Myocyte (in vitro differentiated cells): Measurements from ENCODE around the gene CCM2. TPM values are rescaled to one million over a fixed set of nuclear protein-coding genes. Genes with fewer than 3 reads are reported as not detected.

Source experiments
- DNase-seq: peaks from one replicate; pipeline ENCODE4 v3.0.0-alpha.2; 2012; ENCODE audit warnings: low read depth
- total RNA-seq: library from RNA; depleted of rRNA; stranded (reverse); fragments of >200 nt; gene quantifications from 2 replicates; pipeline ENCODE4 v1.2.3, GENCODE V29; 2014

The CCM2 gene
- total RNA-seq, 1 donor from 2014 or later: 113 TPM

GRCh38 chr7:45078125-45078681 is 78.2 kb downstream of the CCM2 start:
- no peak for DNase-seq

DNA sequence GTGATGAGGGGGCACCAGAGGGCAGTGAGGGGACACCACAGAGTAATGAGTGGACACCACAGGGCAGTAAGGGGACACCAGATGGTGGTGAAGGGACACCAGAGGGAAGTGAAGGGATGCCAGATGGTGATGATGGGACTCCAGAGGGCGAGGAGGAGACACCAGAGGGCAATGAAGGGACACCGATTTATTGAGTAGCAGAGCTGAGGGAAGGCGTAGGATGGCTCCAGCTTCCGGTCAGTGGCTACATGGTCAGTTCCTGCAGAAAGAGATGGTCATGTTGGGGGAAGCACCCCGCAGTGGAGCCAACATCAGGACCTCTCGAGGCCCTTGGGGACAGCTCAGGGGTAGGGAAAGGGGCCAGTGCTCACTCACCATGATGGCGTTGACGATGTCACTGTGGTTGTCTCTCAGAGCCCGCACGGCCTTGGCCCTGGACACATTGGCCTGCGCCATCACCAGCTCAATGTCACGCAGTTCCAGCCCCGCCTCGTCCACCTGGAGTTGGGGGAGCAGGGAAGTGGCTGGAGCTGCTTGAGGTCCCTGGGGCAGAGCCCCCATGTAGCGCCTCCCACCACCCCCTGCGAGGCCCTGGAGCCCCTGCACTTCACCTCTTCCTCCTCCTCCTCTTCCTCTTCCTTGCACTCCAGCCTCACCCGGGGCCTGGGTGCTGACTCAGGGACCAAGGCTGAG is 80.4 kb downstream of the CCM2 start:
- no peak for DNase-seq

DNA sequence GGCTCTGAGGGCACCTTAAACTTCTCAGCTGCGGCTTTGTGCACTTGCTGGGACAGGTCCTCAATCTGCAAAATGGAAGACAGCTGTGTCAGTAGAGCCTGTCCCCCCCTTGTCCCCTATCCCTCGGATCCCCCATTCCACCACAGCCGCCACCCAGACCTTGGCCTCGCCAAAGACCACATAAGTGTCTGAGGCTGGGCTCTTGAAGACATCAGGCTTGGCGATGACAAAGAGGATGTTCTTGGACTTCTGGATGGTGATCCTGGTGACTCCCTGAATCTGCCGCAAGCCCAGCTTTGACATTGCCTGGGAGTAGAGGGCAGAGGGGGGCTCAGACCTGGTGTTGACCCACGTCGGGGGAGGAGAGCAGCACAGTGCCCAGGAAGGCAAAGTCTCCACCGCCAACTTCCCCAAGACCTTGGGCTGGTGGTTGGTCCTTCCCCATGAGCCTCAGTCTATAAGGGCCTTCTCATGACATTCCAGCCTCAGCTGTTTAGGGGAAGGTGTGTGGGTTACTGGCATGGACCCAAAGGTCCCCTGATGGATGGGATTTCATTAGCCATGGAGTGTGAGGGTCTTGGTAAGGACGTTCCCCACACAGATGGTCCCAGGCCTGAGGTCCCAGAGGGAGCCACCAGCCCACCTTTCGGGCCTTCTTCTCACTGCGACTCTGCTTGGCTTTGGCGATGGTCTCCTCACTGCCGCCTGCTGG is 81.1 kb downstream of the CCM2 start:
- no peak for DNase-seq

DNA sequence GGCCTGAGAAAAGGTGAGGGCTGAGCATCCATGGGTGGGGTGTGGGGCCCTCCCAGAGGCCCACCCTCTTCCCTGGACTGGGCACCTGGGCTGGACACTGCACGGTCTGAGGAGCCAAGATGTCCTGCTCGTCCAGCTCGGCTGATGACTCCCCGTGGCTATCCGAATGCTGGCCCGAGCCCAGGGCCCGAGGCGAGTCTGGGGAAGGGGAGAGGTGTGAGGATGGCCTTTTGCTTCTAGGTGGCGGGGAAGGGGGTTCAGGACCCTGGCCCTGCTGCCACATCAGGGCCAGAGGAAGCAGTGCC is 81.6 kb downstream of the CCM2 start:
- DNase-seq: no peak

DNA sequence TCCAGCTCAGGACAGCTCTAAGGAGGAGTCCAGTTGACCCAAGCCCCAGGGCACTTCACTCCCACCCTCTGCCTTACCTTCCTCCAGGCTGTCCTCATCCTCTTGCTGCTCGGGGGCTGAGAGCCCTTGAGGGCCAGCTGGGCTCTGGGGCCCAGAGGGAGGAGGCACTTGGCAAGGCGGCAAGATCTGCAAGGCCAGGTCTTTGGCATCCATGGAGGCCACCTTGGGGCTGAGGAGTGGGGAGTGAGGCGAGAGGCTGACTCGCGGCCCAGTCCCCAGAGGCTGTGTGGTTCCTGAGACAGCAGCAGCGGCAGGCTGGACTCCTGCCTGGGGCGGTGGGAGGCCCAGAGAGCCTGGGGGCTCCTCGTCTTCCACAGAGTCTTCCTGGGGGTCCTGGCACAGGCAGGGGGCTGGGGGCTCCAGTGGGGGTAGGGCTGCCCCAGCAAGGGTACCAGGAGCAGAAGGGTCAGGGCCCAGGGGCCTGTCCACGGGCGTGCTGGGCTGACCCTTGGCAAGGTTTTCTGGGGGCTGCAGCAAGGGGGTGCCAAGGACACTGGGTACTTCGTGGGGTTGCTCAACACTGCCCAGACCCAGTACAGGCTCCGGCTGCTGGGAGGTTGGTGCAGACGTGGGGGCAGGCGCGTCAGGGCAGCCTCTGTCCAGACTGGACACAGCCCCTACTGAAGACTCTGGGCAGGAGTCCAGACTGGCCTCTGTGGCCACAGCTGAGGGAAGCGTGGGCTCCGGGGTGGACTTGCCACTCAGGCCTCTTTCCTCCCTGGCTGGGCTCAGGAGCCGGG is 82.2 kb downstream of the CCM2 start:
- DNase-seq: peak; percentile 95

DNA sequence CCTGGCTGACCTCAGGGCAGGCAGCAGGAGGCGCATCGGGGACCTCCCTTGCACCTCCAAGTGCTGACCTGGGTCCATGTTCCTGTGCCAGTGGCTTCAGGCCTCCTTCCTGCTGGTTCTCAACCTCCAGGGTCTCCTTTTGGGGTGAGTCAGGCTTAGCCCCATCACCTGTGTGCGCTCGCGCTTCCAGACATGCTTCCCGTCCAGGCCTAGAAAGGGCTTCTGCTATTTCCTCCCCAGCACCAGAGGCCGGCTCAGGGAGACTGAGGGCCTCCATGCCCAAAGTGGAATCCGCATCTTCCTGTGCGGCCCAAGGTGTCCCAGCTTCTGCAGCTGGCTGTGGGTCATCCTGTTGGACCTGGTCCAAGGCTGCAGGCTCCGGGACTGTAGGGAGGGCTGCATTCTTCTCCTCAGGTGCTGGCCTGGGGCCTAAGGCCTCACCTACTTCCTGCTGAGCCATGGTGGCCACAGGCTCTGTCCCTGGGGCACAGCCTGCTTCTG is 82.9 kb downstream of the CCM2 start:
- DNase-seq: no peak

DNA sequence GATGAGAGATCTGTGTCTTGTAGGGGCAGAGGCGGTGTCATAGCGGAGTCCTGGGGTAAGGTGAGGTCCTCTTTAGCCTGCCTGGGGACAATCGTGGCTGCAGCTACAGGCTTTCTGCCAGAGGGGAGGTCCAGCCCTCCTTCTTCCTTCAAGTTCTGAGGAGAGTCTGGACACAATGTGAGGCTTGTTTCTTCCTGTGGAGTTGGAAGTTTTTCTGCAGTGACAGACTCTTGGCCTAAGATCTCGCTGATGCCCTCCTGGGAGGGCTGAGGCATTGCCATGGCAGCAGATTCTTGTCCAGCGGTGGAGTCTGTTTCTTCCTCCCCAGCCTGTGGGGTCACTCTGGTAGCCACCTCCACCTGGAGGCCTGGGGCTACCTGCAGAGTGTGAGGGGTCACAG is 84.3 kb downstream of the CCM2 start:
- no peak for DNase-seq

- DNase-seq: no peak
These were observed 85.1 kb downstream of the CCM2 start for GRCh38 chr7:45084901-45085618.

GRCh38 chr7:45085619-45086200 is 85.7 kb downstream of the CCM2 start:
- DNase-seq: no peak

- no peak for DNase-seq
These were observed 86.5 kb downstream of the CCM2 start for GRCh38 chr7:45086331-45087065.

- DNase-seq: no peak
These were observed 87.5 kb downstream of the CCM2 start for GRCh38 chr7:45087301-45088145.

DNA sequence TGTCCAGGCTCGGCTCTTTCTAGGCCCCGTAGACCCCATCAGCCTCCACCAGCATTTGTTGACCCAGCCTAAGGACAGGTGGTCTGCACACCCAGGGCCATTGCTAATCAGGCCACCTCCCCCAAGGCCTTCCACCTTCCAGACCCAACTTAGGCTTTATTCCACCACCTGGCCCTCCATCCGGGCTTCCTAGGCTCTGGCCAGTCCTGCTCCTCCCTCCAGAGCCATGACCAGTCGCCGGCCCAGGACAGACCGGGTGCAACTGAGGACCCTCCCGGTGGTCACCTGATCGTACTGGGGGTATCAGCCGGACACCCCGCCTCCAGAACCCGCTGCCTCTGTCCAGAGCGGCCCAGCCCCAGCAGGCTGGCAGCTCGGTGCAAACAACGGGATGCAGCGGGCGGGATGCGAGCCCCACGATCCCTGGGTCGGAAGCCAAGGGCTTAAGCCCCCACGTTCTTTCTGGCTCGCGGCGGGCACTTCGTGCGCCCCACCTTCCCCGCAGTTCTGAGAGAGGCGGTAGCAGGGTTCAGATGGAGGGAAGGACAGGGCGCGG is 88.2 kb downstream of the CCM2 start:
- DNase-seq: no peak

DNA sequence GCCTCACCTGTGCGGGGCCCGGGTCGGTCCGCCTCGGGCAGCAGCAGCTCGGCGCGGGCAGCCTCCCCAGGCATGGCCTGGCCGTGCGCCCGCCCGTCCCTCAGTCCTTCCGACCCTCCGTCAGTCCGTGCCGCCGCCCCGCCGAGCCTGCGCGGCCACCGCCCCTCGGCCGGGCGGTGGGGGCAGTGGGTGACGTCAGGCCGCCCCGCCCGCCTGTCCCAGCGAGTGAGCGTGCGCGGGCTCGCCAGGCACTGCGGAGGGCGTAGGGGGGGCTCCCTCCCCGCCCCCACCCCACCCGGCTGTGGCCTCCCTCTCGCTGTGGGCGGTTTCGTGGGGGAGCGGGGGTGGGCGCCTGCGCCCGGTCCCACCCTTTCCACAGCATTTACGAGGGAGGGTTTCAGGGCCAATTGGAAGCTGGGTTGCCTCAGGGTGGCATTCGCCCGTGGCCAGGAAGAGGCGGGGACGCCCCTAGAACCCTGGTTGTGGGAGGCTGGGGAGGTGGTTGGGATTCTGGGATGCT is 88.9 kb downstream of the CCM2 start, which contains the start of gene NACAD:
Gene NACAD, minus strand, starts transcription at position 149 of the 520 bp plus-strand sequence. Its CDS starts 75 bp downstream, at position 74.
- DNase-seq: peak; percentile 36

- DNase-seq: peak; percentile 56
These were observed 89.4 kb downstream of the CCM2 start for GRCh38 chr7:45089341-45089891.

DNA sequence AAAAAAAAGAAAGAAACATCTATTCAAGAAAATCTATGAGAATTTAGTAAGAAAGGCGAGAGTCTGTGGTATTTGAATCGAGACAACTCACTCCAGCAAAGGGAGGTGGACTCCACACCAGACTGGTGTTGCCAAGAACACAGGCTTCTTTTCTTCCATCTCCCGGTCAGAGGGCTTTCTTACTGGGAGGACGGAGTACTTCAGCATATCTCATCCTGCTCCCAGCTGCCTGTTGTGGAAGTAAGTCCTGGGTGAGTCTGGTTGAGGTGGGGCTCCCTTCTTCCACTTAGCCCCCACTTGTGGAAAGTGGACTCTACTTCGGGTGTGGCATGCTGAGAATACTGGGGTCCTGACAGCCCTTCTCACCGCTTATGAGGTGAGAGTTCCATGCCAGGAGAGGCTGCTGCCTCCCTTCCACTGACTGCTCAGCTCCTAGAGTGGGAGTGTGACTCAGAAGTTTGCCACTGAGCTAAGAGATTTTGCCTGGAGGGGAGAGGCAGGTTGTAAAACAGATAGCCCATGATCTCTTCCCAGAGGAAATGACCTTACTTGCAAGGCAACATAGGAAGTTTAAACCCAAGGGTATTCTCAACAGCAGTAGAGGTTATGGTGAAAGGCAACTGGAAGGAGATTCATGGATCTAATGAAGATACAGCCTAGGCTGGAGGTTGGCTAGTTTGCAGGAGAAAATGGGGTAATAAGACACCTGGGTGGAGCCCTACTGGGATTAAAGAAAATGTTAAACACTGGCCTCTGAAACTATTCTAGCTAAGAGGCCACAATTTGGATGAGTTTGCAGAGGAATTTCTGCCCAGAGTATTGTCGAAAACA is 92.3 kb downstream of the CCM2 start:
- peak; percentile 47 for DNase-seq

GRCh38 chr7:45092931-45093235 is 92.9 kb downstream of the CCM2 start:
- peak; percentile 52 for DNase-seq
